Activated CD8-positive, alpha-beta T cell treated with anti-CD3 and anti-CD28 coated beads for 36 hours (primary cell): ENCODE measurements around the gene RTN4RL1. TPM values are rescaled to one million over a fixed set of nuclear protein-coding genes. Genes with fewer than 3 reads are reported as not detected.

Source experiments
- ATAC-seq: fragments of 200-7000 bp; cut with Tn5 transposase; one replicate; pipeline ENCODE4 v1.10.0; 2021; ENCODE audit warnings: mild to moderate bottlenecking, moderate library complexity
- CTCF ChIA-PET: fragments of 350-600 bp; sonication (Branson Sonifier 250); formaldehyde crosslinking; loops from one replicate; lab custom pipeline; 2021; ENCODE audit warnings: antibody characterized with exemption; lab: Charles Lee
- POLR2A ChIA-PET: fragments of 350-600 bp; sonication (Branson Sonifier 250); formaldehyde crosslinking; loops from one replicate; lab custom pipeline; 2021; ENCODE audit warnings: antibody characterized with exemption; lab: Charles Lee
- DNase-seq: peaks from one replicate; pipeline ENCODE4 v3.0.0-alpha.2; 2020
- H3K27ac Mint-ChIP-seq: one replicate; pipeline ENCODE4 v1.8.0; 2021; ENCODE audit warnings: mild to moderate bottlenecking, mixed read lengths
- H3K27me3 Mint-ChIP-seq: one replicate; pipeline ENCODE4 v1.8.0; 2021; ENCODE audit warnings: mixed read lengths
- H3K36me3 Mint-ChIP-seq: one replicate; pipeline ENCODE4 v1.8.0; 2021; ENCODE audit warnings: low read depth, mixed read lengths
- H3K4me1 Mint-ChIP-seq: one replicate; pipeline ENCODE4 v1.8.0; 2021; ENCODE audit warnings: low read depth, mixed read lengths
- H3K4me3 Mint-ChIP-seq: one replicate; pipeline ENCODE4 v1.8.0; 2021; ENCODE audit warnings: mild to moderate bottlenecking, moderate library complexity, mixed read lengths
- H3K9me3 Mint-ChIP-seq: one replicate; pipeline ENCODE4 v1.8.0; 2021; ENCODE audit warnings: mixed read lengths
- intact Hi-C: fragments of 100-400 bp; cut with micrococcal nuclease; formaldehyde crosslinking; loops from one replicate; pipeline ENCODE4 v1.10.0; 2022
- total RNA-seq, 2 experiments: library from RNA; stranded (reverse); gene quantifications; one replicate each; pipeline ENCODE4 v1.2.3, GENCODE V29; 2021
- TF ChIP-seq, protein P1 (sequence below): fragments of 200-600 bp; IDR thresholded peaks from one replicate; pipeline ENCODE4 v1.8.0; 2022; ENCODE audit warnings: antibody characterized with exemption, mild to moderate bottlenecking

RTN4RL1 gene
- total RNA-seq, 2 experiments from 2014 or later: 0.27 to 0.49 TPM

DNA sequence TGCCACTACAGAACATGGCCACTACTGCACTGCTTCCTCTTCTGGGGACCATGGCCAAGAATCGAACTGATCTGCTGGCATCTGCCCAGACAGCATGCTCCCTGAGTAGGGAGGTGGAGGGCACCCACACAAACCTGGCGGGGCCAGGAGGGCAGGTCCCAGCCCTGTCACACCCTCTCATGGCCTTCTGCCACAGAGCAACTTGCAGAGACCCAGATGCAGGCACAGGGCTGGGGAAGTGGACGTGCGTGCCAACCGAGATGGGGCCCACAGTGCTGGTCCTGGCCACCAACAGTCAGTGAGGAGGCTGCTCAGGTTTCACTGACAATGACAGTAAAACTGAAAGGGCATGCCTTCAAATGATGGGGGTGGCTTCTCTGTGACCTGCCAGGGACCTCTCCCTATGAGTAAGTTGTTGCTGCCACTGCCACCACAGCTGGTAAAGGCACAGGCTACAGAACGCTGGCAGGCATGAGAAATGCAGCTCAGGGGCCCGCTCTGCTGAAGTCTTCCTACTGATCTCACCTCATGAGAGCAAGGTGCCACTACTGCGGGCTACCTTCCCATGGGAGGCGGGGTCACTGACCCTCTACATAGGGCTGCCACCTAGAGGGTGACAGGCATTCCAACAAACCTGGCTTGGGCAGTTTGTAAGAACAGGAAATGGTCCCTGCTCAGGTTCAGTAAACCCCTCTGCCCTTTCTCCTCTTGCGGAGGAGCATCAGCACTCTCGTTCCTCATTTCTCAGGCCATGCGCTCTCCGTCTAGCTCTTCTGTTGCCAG, 45.3 kb upstream of the RTN4RL1 start:
- peak; percentile 93 for DNase-seq
- H3K4me1 Mint-ChIP-seq: peaks cover 48% of the 10 kb centered on the region
- intact Hi-C loops: loop anchor here (2.0 kb wide), 1 partner anchor 16 kb away; no protein-coding TSS in a partner anchor
- no peaks in the 10 kb centered on the region for H3K27me3 Mint-ChIP-seq
- peaks cover 68% of the 10 kb centered on the region for H3K36me3 Mint-ChIP-seq
- peak; percentile 85 for ATAC-seq
- ChIA-PET CTCF (interaction anchor here (0.7 to 10.3 kb wide), 7 partner anchors 12 to 282 kb away, joined by 3 to 121 read pairs (median 10); partner anchors contain the start of gene HIC1), POLR2A (interaction anchor here (0.6 to 5.4 kb wide), 4 partner anchors 11 to 114 kb away, joined by 3 to 46 read pairs (median 9); partner anchors contain the start of gene HIC1)
- TF ChIP-seq, protein P1, sequence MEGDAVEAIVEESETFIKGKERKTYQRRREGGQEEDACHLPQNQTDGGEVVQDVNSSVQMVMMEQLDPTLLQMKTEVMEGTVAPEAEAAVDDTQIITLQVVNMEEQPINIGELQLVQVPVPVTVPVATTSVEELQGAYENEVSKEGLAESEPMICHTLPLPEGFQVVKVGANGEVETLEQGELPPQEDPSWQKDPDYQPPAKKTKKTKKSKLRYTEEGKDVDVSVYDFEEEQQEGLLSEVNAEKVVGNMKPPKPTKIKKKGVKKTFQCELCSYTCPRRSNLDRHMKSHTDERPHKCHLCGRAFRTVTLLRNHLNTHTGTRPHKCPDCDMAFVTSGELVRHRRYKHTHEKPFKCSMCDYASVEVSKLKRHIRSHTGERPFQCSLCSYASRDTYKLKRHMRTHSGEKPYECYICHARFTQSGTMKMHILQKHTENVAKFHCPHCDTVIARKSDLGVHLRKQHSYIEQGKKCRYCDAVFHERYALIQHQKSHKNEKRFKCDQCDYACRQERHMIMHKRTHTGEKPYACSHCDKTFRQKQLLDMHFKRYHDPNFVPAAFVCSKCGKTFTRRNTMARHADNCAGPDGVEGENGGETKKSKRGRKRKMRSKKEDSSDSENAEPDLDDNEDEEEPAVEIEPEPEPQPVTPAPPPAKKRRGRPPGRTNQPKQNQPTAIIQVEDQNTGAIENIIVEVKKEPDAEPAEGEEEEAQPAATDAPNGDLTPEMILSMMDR: no peak
- peak overlapping the region; percentile 80 for H3K27ac Mint-ChIP-seq
- no peaks in the 10 kb centered on the region for H3K9me3 Mint-ChIP-seq
- H3K4me3 Mint-ChIP-seq: peak overlapping the region; percentile 21

DNA sequence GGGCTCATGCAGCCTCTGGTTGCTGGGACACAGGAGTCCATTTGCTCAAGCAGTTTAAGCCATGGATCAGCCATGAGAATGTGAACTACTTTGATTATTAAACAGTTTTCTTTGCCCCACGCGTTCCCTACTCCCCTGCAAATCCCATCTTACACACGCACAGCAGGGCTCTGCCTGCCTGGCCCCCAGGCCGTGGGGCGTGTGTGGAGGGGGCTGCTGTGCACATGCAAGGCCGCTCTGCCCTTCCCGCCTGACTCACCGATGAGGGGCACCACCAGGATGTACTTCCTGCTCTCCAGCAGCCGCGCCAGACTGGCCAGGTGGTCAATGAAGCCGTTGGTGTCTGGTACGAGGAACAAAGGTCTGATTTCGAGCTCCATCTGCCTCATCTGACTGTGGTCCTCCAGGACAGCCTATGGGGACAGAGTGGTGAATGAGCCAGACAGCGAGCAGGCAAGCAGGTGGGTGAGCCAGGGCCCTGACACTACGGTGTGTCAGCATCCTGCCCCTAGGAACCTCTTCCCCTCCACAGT, 43.5 kb upstream of the RTN4RL1 start:
- peaks cover 72% of the 10 kb centered on the region for H3K36me3 Mint-ChIP-seq
- no peaks in the 10 kb centered on the region for H3K9me3 Mint-ChIP-seq
- DNase-seq: peak; percentile 62
- ATAC-seq: peak; percentile 31
- POLR2A ChIA-PET: interaction anchor here (0.6 to 5.4 kb wide), 8 partner anchors 12 to 185 kb away, joined by 3 to 46 read pairs (median 4); partner anchors contain the start of gene HIC1
- peaks cover 48% of the 10 kb centered on the region for H3K4me1 Mint-ChIP-seq
- peak overlapping the region; percentile 80 for H3K27ac Mint-ChIP-seq
- intact Hi-C loops: no loop called here
- H3K4me3 Mint-ChIP-seq: peak overlapping the region; percentile 66
- CTCF ChIA-PET: interaction anchor here (0.9 to 10.3 kb wide), 7 partner anchors 12 to 214 kb away, joined by 3 to 121 read pairs (median 4); partner anchors contain the start of gene HIC1
- no peaks in the 10 kb centered on the region for H3K27me3 Mint-ChIP-seq
- TF ChIP-seq, protein P1: no peak

- DNase-seq: no peak
- peak overlapping the region; percentile 12 for H3K27ac Mint-ChIP-seq
- ChIA-PET POLR2A (interaction anchor here (0.6 to 5.4 kb wide), 6 partner anchors 11 to 130 kb away, joined by 3 to 46 read pairs (median 4); partner anchors contain the start of gene HIC1), CTCF (interaction anchor here (0.9 to 10.3 kb wide), 6 partner anchors 11 to 215 kb away, joined by 3 to 121 read pairs (median 7); partner anchors contain the start of gene HIC1)
- intact Hi-C loops: no loop called here
- peaks cover 77% of the 10 kb centered on the region for H3K36me3 Mint-ChIP-seq
- no peaks in the 10 kb centered on the region for H3K27me3 Mint-ChIP-seq
- H3K4me1 Mint-ChIP-seq: peaks cover 48% of the 10 kb centered on the region
- H3K4me3 Mint-ChIP-seq: peak overlapping the region; percentile 66
- no peak for ATAC-seq
- H3K9me3 Mint-ChIP-seq: no peaks in the 10 kb centered on the region
- TF ChIP-seq, protein P1: no peak
Observed at GRCh38 chr17:2068031-2068518, 42.9 kb upstream of the RTN4RL1 start.

- H3K27ac Mint-ChIP-seq: no peak overlapping the region
- H3K27me3 Mint-ChIP-seq: no peaks in the 10 kb centered on the region
- no peak for ATAC-seq
- ChIA-PET POLR2A (interaction anchor here (1.4 to 5.4 kb wide), 3 partner anchors 11 to 23 kb away, joined by 5 to 46 read pairs (median 11); partner anchors contain the start of gene HIC1), CTCF (interaction anchor here (0.9 to 10.3 kb wide), 5 partner anchors 11 to 202 kb away, joined by 3 to 121 read pairs (median 4); partner anchors contain the start of gene HIC1)
- peaks cover 48% of the 10 kb centered on the region for H3K4me1 Mint-ChIP-seq
- intact Hi-C loops: no loop called here
- TF ChIP-seq, protein P1: no peak
- peaks cover 76% of the 10 kb centered on the region for H3K36me3 Mint-ChIP-seq
- peak overlapping the region; percentile 66 for H3K4me3 Mint-ChIP-seq
- DNase-seq: no peak
- no peaks in the 10 kb centered on the region for H3K9me3 Mint-ChIP-seq
Observed at GRCh38 chr17:2067608-2068024, 42.5 kb upstream of the RTN4RL1 start.
